ENCODE measurements around the gene DPH6.

The DPH6 gene

DNA sequence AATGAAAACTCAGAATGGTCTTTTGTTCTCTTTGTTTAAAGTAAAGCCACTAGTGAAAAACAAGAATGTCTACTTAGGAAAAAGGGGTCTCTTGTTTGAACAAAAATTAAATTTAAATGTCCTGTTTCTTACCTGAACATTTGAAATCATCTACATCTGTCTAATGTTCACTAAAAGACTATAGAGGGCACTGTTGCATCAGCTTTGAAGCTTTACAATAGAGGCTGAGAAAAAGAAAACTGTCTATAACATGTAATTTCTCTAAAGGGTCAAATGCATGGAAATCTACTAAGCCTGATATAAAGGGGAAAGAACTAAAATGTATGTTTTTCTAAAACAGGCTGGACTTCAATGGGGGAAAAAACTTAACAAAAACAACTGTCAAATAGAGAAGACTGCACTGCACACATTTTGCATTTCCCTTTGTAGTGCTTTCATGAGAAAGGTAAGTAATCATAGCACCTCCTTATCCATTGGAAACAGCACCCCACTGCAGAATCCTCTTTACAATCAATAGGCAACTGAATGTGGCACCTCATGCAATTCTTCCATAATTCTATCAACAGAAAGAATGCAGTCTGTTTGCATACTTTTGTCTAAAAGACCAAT is 26.3 kb downstream of the DPH6 start:
- H3K4me3 ChIP-seq: no peak overlapping the region
- no peaks in the 10 kb centered on the region for H3K9me3 ChIP-seq
- no peak overlapping the region for H3K27ac ChIP-seq
- TF ChIP-seq Cebpa-rat (IDR thresholded peaks at IDR 0.05): no peak
- no peak overlapping the region for H3K9ac ChIP-seq
- H3K27me3 ChIP-seq: no peaks in the 10 kb centered on the region
- no peaks in the 10 kb centered on the region for H4K20me1 ChIP-seq
- H3K4me2 ChIP-seq: no peak overlapping the region
- H3K4me1 ChIP-seq: no peaks in the 10 kb centered on the region
- no peaks in the 10 kb centered on the region for H3K36me3 ChIP-seq

DNA sequence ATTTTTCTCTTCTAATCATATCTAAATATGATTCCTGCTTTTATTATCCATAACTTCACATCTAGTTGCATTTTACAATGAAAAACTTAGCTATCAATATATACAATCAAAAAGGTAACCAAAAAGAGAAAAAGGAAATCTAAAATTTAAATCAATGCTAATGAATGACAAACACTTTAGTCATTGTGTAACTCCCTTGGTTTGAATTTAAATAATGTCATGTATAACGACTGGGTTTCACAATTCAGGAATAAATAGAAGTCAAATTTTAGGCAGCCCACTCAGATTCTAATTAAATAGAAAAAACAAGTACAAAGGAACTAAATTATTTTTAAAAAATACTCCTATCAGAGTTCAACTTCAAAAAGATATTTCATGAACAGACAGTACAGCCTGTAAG is 26.9 kb downstream of the DPH6 start:
- Histone ChIP-seq H3K27me3 (no peaks in the 10 kb centered on the region), H3K4me2 (no peak overlapping the region), H4K20me1 (no peaks in the 10 kb centered on the region), H3K4me1 (no peaks in the 10 kb centered on the region), H3K27ac (no peak overlapping the region), H3K9ac (no peak overlapping the region), H3K9me3 (no peaks in the 10 kb centered on the region), H3K4me3 (no peak overlapping the region), H3K36me3 (no peaks in the 10 kb centered on the region)
- TF ChIP-seq Cebpa-rat (IDR thresholded peaks at IDR 0.05): no peak

DNA sequence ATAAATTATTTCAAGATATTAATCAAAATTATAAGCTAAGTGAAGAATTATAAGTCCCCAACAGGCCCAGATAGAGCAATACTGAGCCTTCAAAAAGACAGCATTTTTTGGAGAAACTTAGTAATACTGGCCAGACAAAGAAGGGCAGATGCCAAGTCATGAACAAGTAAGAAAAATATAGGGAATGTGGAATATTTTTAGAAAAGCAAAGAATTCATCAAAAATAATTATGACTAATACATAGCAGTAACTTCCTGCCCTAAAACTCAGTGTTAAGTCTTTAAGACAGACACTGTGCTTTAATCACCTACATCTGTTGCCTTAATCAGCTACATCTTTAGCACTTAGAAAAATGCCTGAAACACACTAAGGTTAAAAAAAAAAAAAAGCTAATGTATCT is 31.2 kb downstream of the DPH6 start:
- Histone ChIP-seq H3K4me3 (no peak overlapping the region), H3K4me1 (no peaks in the 10 kb centered on the region), H3K4me2 (no peak overlapping the region), H3K36me3 (no peaks in the 10 kb centered on the region), H3K9ac (no peak overlapping the region), H4K20me1 (no peaks in the 10 kb centered on the region), H3K27ac (no peak overlapping the region), H3K9me3 (no peaks in the 10 kb centered on the region), H3K27me3 (no peaks in the 10 kb centered on the region)
- no peak for TF ChIP-seq Cebpa-rat (IDR thresholded peaks at IDR 0.05)

DNA sequence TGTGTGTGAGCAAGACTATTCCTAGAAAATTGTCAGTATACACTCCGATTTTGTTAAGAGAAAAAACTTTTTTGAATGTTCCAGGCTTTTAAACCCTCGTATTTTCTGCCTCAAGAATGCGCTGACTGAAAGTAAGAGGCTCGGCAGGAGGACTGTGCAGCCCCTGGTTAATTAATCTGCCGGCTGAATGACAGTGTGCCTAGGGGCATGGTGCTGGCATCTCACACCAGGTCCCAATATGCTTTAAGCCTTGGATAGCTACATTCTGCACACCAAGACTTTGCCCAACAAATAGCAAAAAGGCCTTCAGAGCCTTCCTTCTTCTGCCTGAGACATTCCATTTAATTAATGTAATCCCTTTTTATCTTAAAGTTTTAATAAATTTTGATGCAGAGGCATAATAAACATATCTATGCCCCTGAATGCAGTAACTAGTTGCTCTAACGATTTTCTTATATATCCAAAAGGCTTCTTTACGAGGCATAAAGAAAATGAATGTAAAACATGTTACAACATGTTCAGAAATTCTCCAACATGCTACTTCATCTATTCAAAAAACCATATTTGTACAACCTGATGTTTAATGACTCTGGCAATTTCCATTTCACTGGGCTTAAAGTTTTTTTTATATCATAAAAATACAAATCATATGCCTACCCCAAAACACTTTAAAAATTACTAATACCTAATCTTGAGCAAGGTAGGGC is 37.9 kb downstream of the DPH6 start:
- H4K20me1 ChIP-seq: no peaks in the 10 kb centered on the region
- H3K4me2 ChIP-seq: no peak overlapping the region
- H3K9ac ChIP-seq: no peak overlapping the region
- no peaks in the 10 kb centered on the region for H3K4me1 ChIP-seq
- H3K27me3 ChIP-seq: no peaks in the 10 kb centered on the region
- H3K4me3 ChIP-seq: no peak overlapping the region
- H3K27ac ChIP-seq: no peak overlapping the region
- TF ChIP-seq Cebpa-rat (IDR thresholded peaks at IDR 0.05): no peak
- no peaks in the 10 kb centered on the region for H3K9me3 ChIP-seq
- H3K36me3 ChIP-seq: no peaks in the 10 kb centered on the region

DNA sequence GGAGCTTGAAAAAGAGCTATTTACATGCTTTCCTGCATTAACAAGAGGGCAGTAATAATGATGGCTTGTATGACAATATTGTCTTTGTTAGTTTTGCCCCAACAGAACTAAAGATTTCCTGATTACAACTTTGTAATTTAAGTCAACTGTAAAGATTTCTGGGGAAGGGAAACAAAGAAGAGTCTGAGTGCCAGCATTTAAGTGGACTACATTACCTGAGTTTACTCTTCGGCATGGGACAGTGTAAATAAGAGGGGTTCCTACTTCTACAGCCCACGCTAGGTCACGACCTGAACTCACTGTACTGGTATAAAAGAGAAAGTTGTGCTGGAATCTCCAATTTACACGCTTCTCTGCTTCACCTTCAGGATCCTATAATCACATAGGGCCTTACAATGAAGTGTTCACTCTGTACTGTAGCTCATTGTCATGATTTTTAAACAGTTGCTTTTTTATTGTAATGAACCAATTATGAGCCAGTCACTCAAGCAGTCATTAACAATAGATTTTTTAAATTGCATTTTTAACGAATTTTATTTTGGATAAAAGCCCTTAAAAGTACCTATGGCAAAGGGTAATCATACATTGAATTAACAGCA is 39.6 kb downstream of the DPH6 start:
- H3K9ac ChIP-seq: no peak overlapping the region
- TF ChIP-seq Cebpa-rat (IDR thresholded peaks at IDR 0.05): no peak
- no peaks in the 10 kb centered on the region for H3K9me3 ChIP-seq
- H3K36me3 ChIP-seq: no peaks in the 10 kb centered on the region
- no peak overlapping the region for H3K4me2 ChIP-seq
- H3K27me3 ChIP-seq: no peaks in the 10 kb centered on the region
- no peaks in the 10 kb centered on the region for H3K4me1 ChIP-seq
- no peak overlapping the region for H3K4me3 ChIP-seq
- no peaks in the 10 kb centered on the region for H4K20me1 ChIP-seq
- no peak overlapping the region for H3K27ac ChIP-seq

DNA sequence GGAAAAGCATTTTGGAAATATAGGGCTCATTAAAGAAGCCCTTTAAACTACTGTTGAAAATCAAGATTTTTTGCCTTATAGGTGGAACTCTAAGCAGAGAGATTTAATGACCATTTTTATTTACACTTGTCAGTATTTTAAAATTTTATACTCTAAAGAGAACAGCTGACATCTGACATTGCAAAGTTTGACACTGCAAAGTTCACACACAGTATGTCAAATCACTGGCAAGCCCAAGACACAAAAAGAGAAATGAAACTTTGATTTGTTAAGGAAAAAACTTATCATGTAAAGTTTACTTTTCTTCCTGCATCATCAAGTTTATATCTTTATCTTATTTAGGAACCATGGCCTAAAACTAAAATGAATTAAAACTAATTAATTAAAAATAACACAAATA is 40.2 kb downstream of the DPH6 start:
- H3K9me3 ChIP-seq: no peaks in the 10 kb centered on the region
- no peak overlapping the region for H3K4me3 ChIP-seq
- no peak overlapping the region for H3K4me2 ChIP-seq
- H3K27ac ChIP-seq: no peak overlapping the region
- no peaks in the 10 kb centered on the region for H4K20me1 ChIP-seq
- H3K4me1 ChIP-seq: no peaks in the 10 kb centered on the region
- TF ChIP-seq Cebpa-rat (IDR thresholded peaks at IDR 0.05): no peak
- H3K27me3 ChIP-seq: no peaks in the 10 kb centered on the region
- H3K9ac ChIP-seq: no peak overlapping the region
- H3K36me3 ChIP-seq: no peaks in the 10 kb centered on the region

DNA sequence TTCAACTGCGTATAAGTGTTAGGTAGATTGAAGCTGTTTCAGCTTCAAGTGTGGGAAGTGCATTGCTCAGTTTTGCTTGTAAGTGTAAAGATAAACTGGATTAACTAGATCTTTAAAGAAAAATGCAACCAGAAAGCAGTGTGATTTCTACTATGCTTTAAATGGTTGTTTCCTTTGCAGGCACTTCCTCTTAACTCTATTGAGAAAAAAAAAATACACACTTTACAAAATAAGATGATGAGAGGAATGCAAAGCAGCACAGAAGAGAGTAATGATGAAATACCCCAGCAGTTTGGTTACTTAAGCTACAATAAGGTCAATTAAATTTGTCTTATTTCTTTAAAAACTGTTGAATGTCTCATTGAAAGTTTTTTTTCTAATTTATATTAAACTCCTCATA is 40.8 kb downstream of the DPH6 start:
- Histone ChIP-seq H3K27me3 (no peaks in the 10 kb centered on the region), H3K9ac (no peak overlapping the region), H3K9me3 (no peaks in the 10 kb centered on the region), H3K4me3 (no peak overlapping the region), H3K27ac (no peak overlapping the region), H3K36me3 (no peaks in the 10 kb centered on the region), H4K20me1 (no peaks in the 10 kb centered on the region), H3K4me2 (no peak overlapping the region), H3K4me1 (no peaks in the 10 kb centered on the region)
- no peak for TF ChIP-seq Cebpa-rat (IDR thresholded peaks at IDR 0.05)

DNA sequence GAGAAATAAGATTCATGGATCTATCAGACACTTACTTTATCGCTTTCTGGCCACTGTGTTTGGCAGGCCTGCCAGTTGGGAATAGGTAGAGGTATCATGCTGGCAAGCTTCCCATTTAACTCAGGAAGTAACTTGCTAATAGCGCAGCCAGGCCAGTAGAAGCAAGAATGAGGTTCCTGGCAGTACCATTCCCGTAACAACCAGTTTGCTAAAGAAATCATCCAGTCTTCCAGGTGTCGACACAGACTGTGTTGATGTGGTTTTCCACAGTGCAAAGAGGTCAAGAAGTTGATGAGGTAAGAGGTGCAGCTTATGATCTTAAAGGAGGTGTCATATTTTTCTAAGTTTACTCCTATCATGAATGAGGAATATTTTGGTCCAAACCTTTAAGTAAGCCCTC is 46.2 kb downstream of the DPH6 start:
- TF ChIP-seq Cebpa-rat (IDR thresholded peaks at IDR 0.05): no peak
- H3K27ac ChIP-seq: no peak overlapping the region
- no peaks in the 10 kb centered on the region for H3K4me1 ChIP-seq
- no peaks in the 10 kb centered on the region for H4K20me1 ChIP-seq
- H3K4me3 ChIP-seq: no peak overlapping the region
- no peaks in the 10 kb centered on the region for H3K27me3 ChIP-seq
- H3K9ac ChIP-seq: no peak overlapping the region
- no peaks in the 10 kb centered on the region for H3K36me3 ChIP-seq
- no peak overlapping the region for H3K4me2 ChIP-seq
- no peaks in the 10 kb centered on the region for H3K9me3 ChIP-seq

DNA sequence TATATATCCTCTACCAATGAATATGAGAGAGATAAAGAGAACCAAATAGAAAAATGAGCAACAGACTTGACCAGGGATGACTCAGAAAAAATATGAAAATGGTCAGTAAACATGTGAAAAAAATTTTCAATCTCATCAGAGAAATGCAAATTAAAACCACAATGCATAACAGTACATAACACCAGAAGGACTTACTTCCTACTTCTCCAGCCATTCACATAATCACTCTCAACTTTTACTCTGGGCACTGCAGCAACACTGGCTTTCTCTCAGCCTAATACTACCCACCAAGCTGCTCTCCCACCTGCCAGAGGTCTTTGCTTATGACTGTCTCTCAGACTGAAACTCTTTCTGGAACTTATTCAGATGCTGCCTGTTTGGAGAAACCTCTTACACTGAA is 49.4 kb downstream of the DPH6 start:
- Histone ChIP-seq H4K20me1 (no peaks in the 10 kb centered on the region), H3K4me1 (no peaks in the 10 kb centered on the region), H3K27ac (no peak overlapping the region), H3K36me3 (no peaks in the 10 kb centered on the region), H3K4me2 (no peak overlapping the region), H3K4me3 (no peak overlapping the region), H3K27me3 (no peaks in the 10 kb centered on the region), H3K9ac (no peak overlapping the region), H3K9me3 (no peaks in the 10 kb centered on the region)
- no peak for TF ChIP-seq Cebpa-rat (IDR thresholded peaks at IDR 0.05)

DNA sequence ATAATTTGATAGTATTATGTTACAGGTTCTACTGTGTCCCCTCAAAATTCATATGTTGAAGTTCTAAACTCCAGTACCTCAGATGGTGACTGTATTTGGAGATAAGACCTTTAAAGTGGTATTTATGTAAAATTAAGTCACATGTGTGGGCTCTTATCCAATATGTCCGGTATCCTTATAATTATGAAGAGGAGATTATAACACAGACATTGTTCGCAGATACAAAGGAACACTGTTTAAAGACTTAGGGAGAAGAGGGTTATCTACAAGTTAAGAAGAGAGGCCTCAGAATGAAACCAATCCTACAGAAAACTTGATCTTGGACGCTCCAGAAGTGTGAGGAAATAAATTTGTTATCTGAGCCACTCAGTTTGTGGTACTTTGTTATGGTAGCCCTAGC is 50.9 kb downstream of the DPH6 start:
- Histone ChIP-seq H3K4me2 (no peak overlapping the region), H3K4me3 (no peak overlapping the region), H3K27me3 (no peaks in the 10 kb centered on the region), H3K36me3 (no peaks in the 10 kb centered on the region), H3K4me1 (no peaks in the 10 kb centered on the region), H3K9me3 (no peaks in the 10 kb centered on the region), H3K27ac (no peak overlapping the region), H4K20me1 (no peaks in the 10 kb centered on the region), H3K9ac (no peak overlapping the region)
- no peak for TF ChIP-seq Cebpa-rat (IDR thresholded peaks at IDR 0.05)
